ENCODE measurements around the gene OTOGL.

DNA sequence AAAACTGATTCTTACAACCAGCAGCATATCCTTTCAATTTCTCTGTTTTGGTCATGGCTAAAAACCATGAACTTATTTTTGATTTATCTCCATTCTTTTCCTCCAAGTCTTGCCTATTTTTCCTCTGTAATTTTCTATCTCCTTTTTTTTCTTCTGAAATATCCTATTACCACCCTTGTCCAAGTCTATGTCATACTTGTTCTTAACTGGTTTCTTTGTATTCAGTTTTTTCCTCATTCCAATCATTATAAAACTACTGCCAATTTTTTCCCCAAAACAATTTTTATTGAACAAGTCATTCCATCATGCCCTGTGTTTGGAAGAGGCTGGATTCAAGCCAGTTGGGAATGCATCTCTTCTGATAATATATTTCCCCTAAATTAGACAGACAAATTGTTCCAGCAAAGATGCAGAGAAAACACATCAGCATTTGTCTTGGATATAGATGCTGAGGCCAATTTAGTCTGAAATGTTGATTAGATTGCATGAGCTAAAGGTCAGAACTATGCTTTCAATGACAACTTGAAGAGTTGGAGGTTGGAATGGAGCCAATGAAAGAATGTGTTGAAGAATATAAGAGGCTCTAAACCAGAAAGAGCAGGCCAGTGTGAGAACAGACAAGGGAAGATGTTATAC is 30.7 kb downstream of the OTOGL start:
- TF ChIP-seq ESRRG (CRISPR knock-in tag; IDR thresholded peaks at IDR 0.05) = no peak
- TF ChIP-seq, protein P1, sequence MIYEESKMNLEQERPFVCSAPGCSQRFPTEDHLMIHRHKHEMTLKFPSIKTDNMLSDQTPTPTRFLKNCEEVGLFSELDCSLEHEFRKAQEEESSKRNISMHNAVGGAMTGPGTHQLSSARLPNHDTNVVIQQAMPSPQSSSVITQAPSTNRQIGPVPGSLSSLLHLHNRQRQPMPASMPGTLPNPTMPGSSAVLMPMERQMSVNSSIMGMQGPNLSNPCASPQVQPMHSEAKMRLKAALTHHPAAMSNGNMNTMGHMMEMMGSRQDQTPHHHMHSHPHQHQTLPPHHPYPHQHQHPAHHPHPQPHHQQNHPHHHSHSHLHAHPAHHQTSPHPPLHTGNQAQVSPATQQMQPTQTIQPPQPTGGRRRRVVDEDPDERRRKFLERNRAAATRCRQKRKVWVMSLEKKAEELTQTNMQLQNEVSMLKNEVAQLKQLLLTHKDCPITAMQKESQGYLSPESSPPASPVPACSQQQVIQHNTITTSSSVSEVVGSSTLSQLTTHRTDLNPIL (CRISPR knock-in tag; IDR thresholded peaks at IDR 0.05; ENCODE audit: low read depth) = no peak
- no peak for TF ChIP-seq SNAI2 (CRISPR knock-in tag; IDR thresholded peaks at IDR 0.05)
- TF ChIP-seq ZFP30 (CRISPR knock-in tag; IDR thresholded peaks at IDR 0.05) = no peak
